ENCODE results near the gene NAA60.
"Not testable (repeated sequence)": the region's sequence is repeated elsewhere in the genome, so short reads cannot be mapped to it uniquely, and the experiment has no call there.

NAA60 gene

GRCh38 chr16:3482659-3483241 lies 39.3 kb downstream of the NAA60 start:
- no peak for DNase-seq (ENCODE audit: low read depth in 2 of 2)

GRCh38 chr16:3484318-3485096 lies 41.0 kb downstream of the NAA60 start:
- no peak for DNase-seq (ENCODE audit: low read depth in 2 of 2)

GRCh38 chr16:3485097-3485745 lies 41.7 kb downstream of the NAA60 start:
- no peak for DNase-seq (ENCODE audit: low read depth in 2 of 2)

- DNase-seq (ENCODE audit: low read depth in 2 of 2): no peak
Observed at GRCh38 chr16:3485821-3486505, 42.5 kb downstream of the NAA60 start.

GRCh38 chr16:3486506-3487215 lies 43.2 kb downstream of the NAA60 start:
- DNase-seq (ENCODE audit: low read depth in 2 of 2): no peak

GRCh38 chr16:3487521-3488410 lies 44.3 kb downstream of the NAA60 start:
- no peak for DNase-seq (ENCODE audit: low read depth in 2 of 2)

GRCh38 chr16:3488801-3489200 lies 45.3 kb downstream of the NAA60 start:
- DNase-seq (ENCODE audit: low read depth in 2 of 2): no peak

GRCh38 chr16:3490911-3491629 lies 47.6 kb downstream of the NAA60 start:
- no peak for DNase-seq (ENCODE audit: low read depth in 2 of 2)

- no peak for DNase-seq (ENCODE audit: low read depth in 2 of 2)
Observed at GRCh38 chr16:3492356-3492755, 48.9 kb downstream of the NAA60 start.

GRCh38 chr16:3494386-3494973 lies 51.0 kb downstream of the NAA60 start:
- no peak for DNase-seq (ENCODE audit: low read depth in 2 of 2)

- DNase-seq (ENCODE audit: low read depth in 2 of 2): no peak
Observed at GRCh38 chr16:3495176-3495575, 51.7 kb downstream of the NAA60 start, which contains the start of gene C16orf90. Gene C16orf90, minus strand, starts transcription at chr16:3495489. Its CDS starts 68 bp downstream, at chr16:3495421.

GRCh38 chr16:3496386-3496785 lies 52.9 kb downstream of the NAA60 start:
- DNase-seq (ENCODE audit: low read depth in 2 of 2): no peak

- DNase-seq (ENCODE audit: low read depth in 2 of 2): no peak
Observed at GRCh38 chr16:3497771-3498170, 54.3 kb downstream of the NAA60 start.

- no peak for DNase-seq (ENCODE audit: low read depth in 2 of 2)
Observed at GRCh38 chr16:3498988-3499387, 55.5 kb downstream of the NAA60 start.

GRCh38 chr16:3501412-3501761 lies 57.9 kb downstream of the NAA60 start:
- DNase-seq (ENCODE audit: low read depth in 2 of 2): not testable (repeated sequence)

- no peak for DNase-seq (ENCODE audit: low read depth in 2 of 2)
Observed at GRCh38 chr16:3501783-3502400, 58.4 kb downstream of the NAA60 start.

- peak in 1 of 2 donors; percentile 44 for DNase-seq (ENCODE audit: low read depth in 2 of 2)
Observed at GRCh38 chr16:3503523-3503922, 60.0 kb downstream of the NAA60 start.

GRCh38 chr16:3508736-3509135 lies 65.3 kb downstream of the NAA60 start:
- DNase-seq (ENCODE audit: low read depth in 2 of 2): no peak

GRCh38 chr16:3509470-3509928 lies 66.0 kb downstream of the NAA60 start:
- DNase-seq (ENCODE audit: low read depth in 2 of 2): peak; percentile 51 to 65
